ENCODE measurements around the gene LMBR1L. TPM values are rescaled to one million over a fixed set of nuclear protein-coding genes. Genes with fewer than 3 reads are reported as not detected.

The LMBR1L gene
- total and polyA plus RNA-seq, 2 of the 8 experiments (the other 6 are each of a cell fraction or from before 2014, with no cell fraction given), result 36.6 to 49.6 TPM

- no peak overlapping the region for H3K23ac ChIP-seq (ENCODE audit: insufficient read length)
- no peak overlapping the region for H2BK12ac ChIP-seq (ENCODE audit: low read depth, low read length)
- peak overlapping the region; percentile 81 to 98 for H3K4me2 ChIP-seq (ENCODE audit: insufficient read depth in 1 of 2, low read depth in 2 of 2, low read length in 2 of 2)
- 69% methylated on average over 4 of the region's 4 CpGs; no CpG with 5 or more reads in 1 of the 2 experiments for WGBS, 2 experiments (ENCODE audit: extremely low coverage in 1 of 2, insufficient coverage in 1 of 2, insufficient read length in 1 of 2, insufficient replicate concordance in 2 of 2, low coverage in 1 of 2, low lambda C conversion rate in 2 of 2, missing lambda C conversion rate in 1 of 2)
- H3K4me3 ChIP-seq (ENCODE audit: extremely low read depth in 1 of 4, insufficient read depth in 2 of 4, low read depth in 3 of 4, low read length in 4 of 4), result peak overlapping the region; percentile 85 to 97 (median 96); a peak in 7 of 8 replicates
- H2AK5ac ChIP-seq (ENCODE audit: low read depth, low read length), result no peak overlapping the region
- no peak overlapping the region for H2BK5ac ChIP-seq (ENCODE audit: low read depth, low read length)
- H4K20me1 ChIP-seq (replicated peaks in 1 of 2; ENCODE audit: control insufficient read depth in 1 of 2, insufficient read depth in 2 of 2, low read length in 2 of 2), result peaks cover 42 to 56% of the 10 kb centered on the region in 2 experiments
- H3K36me3 ChIP-seq (ENCODE audit: control insufficient read depth in 2 of 4, insufficient read depth in 4 of 4, low read length in 3 of 4), result peaks cover 14 to 23% (median 22%) of the 10 kb centered on the region in 4 experiments
- H3K79me1 ChIP-seq (ENCODE audit: low read depth, low read length), result peaks cover 33% of the 10 kb centered on the region
- H3K27me3 ChIP-seq (replicated peaks in 1 of 4; ENCODE audit: control insufficient read depth in 3 of 4, extremely low read depth in 1 of 4, insufficient read depth in 3 of 4, low read length in 3 of 4), result no peaks in the 10 kb centered on the region
- peaks cover 15% of the 10 kb centered on the region for H3K23me2 ChIP-seq (ENCODE audit: low read depth, low read length)
- H3K9me3 ChIP-seq (ENCODE audit: insufficient read depth in 2 of 2, low read depth in 1 of 2, low read length in 1 of 2), result no peaks in the 10 kb centered on the region
- no peak overlapping the region for H3K27ac ChIP-seq (ENCODE audit: low read depth, low read length)
- DNase-seq (ENCODE audit: low read depth in 1 of 2, low spot score in 2 of 2) (no peak), FAIRE-seq (no peak)
- no peak overlapping the region for H3K4ac ChIP-seq (replicated peaks; ENCODE audit: insufficient read length, low read depth, low read length)
- no peak overlapping the region for H3K18ac ChIP-seq (ENCODE audit: extremely low read depth, low read length)
- H4K8ac ChIP-seq (ENCODE audit: extremely low read depth, insufficient read depth, low read length), result no peak overlapping the region
- no peak overlapping the region for H2BK15ac ChIP-seq (ENCODE audit: low read length)
- ChIA-PET CTCF (ENCODE audit: partially characterized antibody) (interaction anchor here (0.9 to 2.7 kb wide), 5 partner anchors 14 to 70 kb away, joined by 3 to 16 read pairs (median 10); partner anchors contain the start of gene DHH), POLR2A (ENCODE audit: partially characterized antibody) (interaction anchor here (1.0 to 5.6 kb wide), 10 partner anchors 12 to 201 kb away, joined by 3 to 47 read pairs (median 6); partner anchors contain the start of genes DDN, RHEBL1 and TUBA1B)
- peak overlapping the region in 1 of 4 experiments; percentile 6; a peak in 1 of 7 replicates for H3K9ac ChIP-seq (replicated peaks in 1 of 4; ENCODE audit: extremely low read depth in 1 of 4, low read depth in 3 of 4, low read length in 3 of 4)
- no peak overlapping the region for H2BK20ac ChIP-seq (ENCODE audit: low read length)
- H2AFZ ChIP-seq (ENCODE audit: low read length), result no peak overlapping the region
- H3K14ac ChIP-seq (ENCODE audit: insufficient read length), result no peak overlapping the region
- no peak overlapping the region for H4K5ac ChIP-seq (ENCODE audit: insufficient read length, low read depth, low read length)
- no peak overlapping the region for H3K56ac ChIP-seq (replicated peaks; ENCODE audit: insufficient read length, low read depth, low read length)
- no peak overlapping the region for H4K91ac ChIP-seq (replicated peaks; ENCODE audit: insufficient read length, low read length)
- H3K79me2 ChIP-seq (ENCODE audit: control insufficient read depth in 1 of 2, insufficient read depth in 2 of 2, low read length in 2 of 2), result peaks cover 51 to 68% of the 10 kb centered on the region in 2 experiments
- H3K4me1 ChIP-seq (replicated peaks in 1 of 4; ENCODE audit: control insufficient read depth in 3 of 4, insufficient read depth in 4 of 4, low read length in 3 of 4), result peaks cover 9 to 37% (median 13%) of the 10 kb centered on the region in 4 experiments
- no peak overlapping the region for H2BK120ac ChIP-seq (replicated peaks; ENCODE audit: low read depth, low read length)
- TF ChIP-seq POU5F1 (IDR thresholded peaks at IDR 0.05; ENCODE audit: low read depth, low read length) (no peak), RXRA (IDR thresholded peaks at IDR 0.05; ENCODE audit: insufficient read depth, low read depth, low read length) (no peak), TBP (IDR thresholded peaks at IDR 0.05; ENCODE audit: low read depth, low read length) (no peak)
These were observed 52.8 kb downstream of the LMBR1L start for GRCh38 chr12:49057888-49058287.

Data from H1 (cell line).